GM23248 (cell line): ENCODE measurements around the gene ZNF197.

Source experiments
- EZH2 ChIP-seq: fragments of 200-600 bp; sonication (generic); IDR thresholded peaks from 2 replicates; pipeline ENCODE4 v1.6.1; 2018; ENCODE audit warnings: antibody characterized with exemption, mild to moderate bottlenecking; ENCODE audit not compliant: insufficient read depth, poor library complexity, severe bottlenecking
- EZH2phosphoT487 ChIP-seq: fragments of 200-600 bp; sonication (generic); IDR thresholded peaks from 2 replicates; pipeline ENCODE4 v1.6.1; 2018; ENCODE audit warnings: antibody characterized with exemption, moderate library complexity, mild to moderate bottlenecking, low read depth; ENCODE audit not compliant: insufficient read depth

DNA sequence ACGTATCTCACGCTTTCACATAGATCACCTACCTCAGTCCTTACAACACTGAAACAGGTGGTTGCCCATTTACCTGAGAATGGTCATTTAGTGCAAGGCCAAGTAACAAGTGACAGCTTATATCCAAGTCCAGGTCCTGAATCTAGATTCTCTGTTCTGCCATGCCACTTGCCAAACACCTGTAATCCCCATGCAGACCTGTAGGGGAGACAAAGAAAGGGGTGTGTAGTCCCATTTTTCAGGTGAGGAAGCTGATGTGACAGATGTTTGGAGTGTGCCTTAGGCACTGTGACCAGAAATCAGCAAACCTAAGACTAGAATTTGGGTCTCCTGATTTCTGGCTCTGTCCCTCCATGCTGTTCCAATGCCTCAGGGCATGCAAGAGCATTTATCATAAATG is 36.4 kb downstream of the ZNF197 start:
- no peak for TF ChIP-seq EZH2phosphoT487
- no peak for TF ChIP-seq EZH2
